Measurements from ENCODE around the gene PLA2G2F. TPM values are rescaled to one million over a fixed set of nuclear protein-coding genes. Genes with fewer than 3 reads are reported as not detected.

PLA2G2F gene
- total and polyA plus RNA-seq, 9 donors = 0.02 to 0.30 (median 0.11) TPM; not detected in 5

- 82 to 88% (median 87%) methylated on average over 10 of the region's 10 CpGs for WGBS, 3 donors
- no peak overlapping the region for H3K27ac ChIP-seq
- no peak overlapping the region for H3K4me3 ChIP-seq
- TF ChIP-seq POLR2A (IDR thresholded peaks at IDR 0.05) (no peak), CTCF (IDR thresholded peaks at IDR 0.05) (no peak), EP300 (IDR thresholded peaks at IDR 0.05) (no peak)
- no peaks in the 10 kb centered on the region for H3K4me1 ChIP-seq (ENCODE audit: insufficient read depth)
- H3K36me3 ChIP-seq = no peaks in the 10 kb centered on the region
- intact Hi-C loops (cut with DNase I) = no loop called here
- H3K9me3 ChIP-seq = no peaks in the 10 kb centered on the region
- H3K27me3 ChIP-seq = no peaks in the 10 kb centered on the region
- no peak for DNase-seq
Observed at GRCh38 chr1:20183035-20183434, 43.9 kb downstream of the PLA2G2F start.

- Histone ChIP-seq H3K27me3 (no peaks in the 10 kb centered on the region), H3K4me1 (ENCODE audit: insufficient read depth) (no peaks in the 10 kb centered on the region)
- 84 to 89% (median 87%) methylated on average over 13 of the region's 13 CpGs for WGBS, 3 donors
Observed at GRCh38 chr1:20183616-20184271, 44.6 kb downstream of the PLA2G2F start.

GRCh38 chr1:20184481-20184900 is 45.4 kb downstream of the PLA2G2F start:
- WGBS, 3 donors = 61 to 70% (median 62%) methylated on average over 6 of the region's 6 CpGs
- no peaks in the 10 kb centered on the region for H3K27me3 ChIP-seq
- H3K4me1 ChIP-seq (ENCODE audit: insufficient read depth) = no peaks in the 10 kb centered on the region
- H3K9me3 ChIP-seq = no peaks in the 10 kb centered on the region
- TF ChIP-seq CTCF (IDR thresholded peaks at IDR 0.05) = no peak
- TF ChIP-seq EP300 (IDR thresholded peaks at IDR 0.05) = no peak
- TF ChIP-seq POLR2A (IDR thresholded peaks at IDR 0.05) = no peak
- H3K36me3 ChIP-seq = no peaks in the 10 kb centered on the region
- no peak overlapping the region for H3K27ac ChIP-seq
- no peak for DNase-seq
- no peak overlapping the region for H3K4me3 ChIP-seq
- intact Hi-C loops (cut with DNase I) = no loop called here

More at GRCh38 chr1:20183616-20184271, 44.6 kb downstream of the PLA2G2F start:
- no peak for DNase-seq
- Histone ChIP-seq H3K27ac (no peak overlapping the region), H3K36me3 (no peaks in the 10 kb centered on the region), H3K9me3 (no peaks in the 10 kb centered on the region), H3K4me3 (no peak overlapping the region)
- TF ChIP-seq CTCF (IDR thresholded peaks at IDR 0.05) (no peak), POLR2A (IDR thresholded peaks at IDR 0.05) (no peak), EP300 (IDR thresholded peaks at IDR 0.05) (no peak)
- intact Hi-C loops (cut with DNase I) = no loop called here

GRCh38 chr1:20184997-20185833 is 46.1 kb downstream of the PLA2G2F start:
- Histone ChIP-seq H3K27ac (no peak overlapping the region), H3K4me1 (ENCODE audit: insufficient read depth) (no peaks in the 10 kb centered on the region), H3K27me3 (no peaks in the 10 kb centered on the region), H3K36me3 (no peaks in the 10 kb centered on the region), H3K4me3 (no peak overlapping the region), H3K9me3 (no peaks in the 10 kb centered on the region)
- intact Hi-C loops (cut with DNase I) = no loop called here
- TF ChIP-seq POLR2A (IDR thresholded peaks at IDR 0.05) = no peak
- 75 to 84% (median 79%) methylated on average over 17 of the region's 17 CpGs for WGBS, 3 donors
- no peak for DNase-seq
